HG02852 (cell line): Measurements from ENCODE around the gene ITGA5.
A peak's percentile ranks its signal among the peaks of the same experiment; 100 is the strongest.

Experiments used
- ATAC-seq: cut with Tn5 transposase; IDR thresholded peaks from one replicate; pipeline ENCODE4 v1.9.1; 2021; ENCODE audit warnings: mild to moderate bottlenecking, moderate library complexity; ENCODE audit not compliant: unreplicated experiment

Gene ITGA5

GRCh38 chr12:54374562-54375258 is 44.4 kb downstream of the ITGA5 start:
- ATAC-seq: no peak

GRCh38 chr12:54373649-54374561 is 45.2 kb downstream of the ITGA5 start:
- ATAC-seq: no peak

- ATAC-seq: no peak
Observed at GRCh38 chr12:54372113-54372806, 46.8 kb downstream of the ITGA5 start.

GRCh38 chr12:54371328-54372112 is 47.5 kb downstream of the ITGA5 start:
- ATAC-seq: no peak

GRCh38 chr12:54370171-54370730 is 48.8 kb downstream of the ITGA5 start:
- no peak for ATAC-seq

GRCh38 chr12:54369597-54370131 is 49.4 kb downstream of the ITGA5 start:
- no peak for ATAC-seq

GRCh38 chr12:54368709-54369596 is 50.1 kb downstream of the ITGA5 start:
- peak; percentile 81 for ATAC-seq

GRCh38 chr12:54368025-54368708 is 50.9 kb downstream of the ITGA5 start:
- ATAC-seq: peak; percentile 5

GRCh38 chr12:54364413-54364812 is 54.7 kb downstream of the ITGA5 start, which contains the start of gene GPR84:
Gene GPR84, minus strand, starts transcription at chr12:54364486. Its CDS starts 635 bp downstream, at chr12:54363851.
- peak; percentile 55 for ATAC-seq

- no peak for ATAC-seq
Observed at GRCh38 chr12:54363618-54364017, 55.4 kb downstream of the ITGA5 start.

GRCh38 chr12:54363047-54363446 is 56.0 kb downstream of the ITGA5 start:
- ATAC-seq: no peak

- ATAC-seq: no peak
Observed at GRCh38 chr12:54360717-54361456, 58.2 kb downstream of the ITGA5 start.

GRCh38 chr12:54359762-54360351 is 59.2 kb downstream of the ITGA5 start:
- ATAC-seq: no peak

- peak; percentile 99 for ATAC-seq
Observed at GRCh38 chr12:54358945-54359761, 59.9 kb downstream of the ITGA5 start.

GRCh38 chr12:54358191-54358944 is 60.7 kb downstream of the ITGA5 start:
- ATAC-seq: no peak
